Epithelial cell of proximal tubule (primary cell): ENCODE measurements around the gene PATJ. TPM values are rescaled to one million over a fixed set of nuclear protein-coding genes. Genes with fewer than 3 reads are reported as not detected.
A peak's percentile ranks its signal among the peaks of the same experiment; 100 is the strongest.

Source experiments
- DNase-seq: peaks from one replicate; pipeline ENCODE4 v3.0.0-alpha.2; 2011; ENCODE audit warnings: low read depth
- H3K4me3 ChIP-seq: 2 replicates; pipeline ENCODE4 v1.5.1; 2011; ENCODE audit warnings: low read depth, mild to moderate bottlenecking, low read length
- CTCF ChIP-seq: conservative IDR thresholded peaks from 2 replicates; pipeline ENCODE4 v1.5.1; 2012; ENCODE audit warnings: low read depth, mild to moderate bottlenecking, low read length
- total RNA-seq: library from RNA; depleted of rRNA; stranded (reverse); fragments of >200 nt; gene quantifications from 2 replicates; pipeline ENCODE4 v1.2.3, GENCODE V29; 2015

The PATJ gene
- total RNA-seq, 1 donor from 2014 or later, result 42.1 TPM

GRCh38 chr1:62024690-62025089 is 282.4 kb downstream of the PATJ start:
- TF ChIP-seq CTCF, result no peak
- no peak for DNase-seq
- no peak overlapping the region for H3K4me3 ChIP-seq

GRCh38 chr1:62025154-62025553 is 282.9 kb downstream of the PATJ start:
- H3K4me3 ChIP-seq, result no peak overlapping the region
- no peak for DNase-seq
- TF ChIP-seq CTCF, result no peak

GRCh38 chr1:62025892-62026291 is 283.6 kb downstream of the PATJ start:
- TF ChIP-seq CTCF, result no peak
- no peak overlapping the region for H3K4me3 ChIP-seq
- DNase-seq, result no peak

- DNase-seq, result no peak
- H3K4me3 ChIP-seq, result no peak overlapping the region
- TF ChIP-seq CTCF, result no peak
These were observed 287.4 kb downstream of the PATJ start for GRCh38 chr1:62029704-62030103.

GRCh38 chr1:62034790-62035189 is 292.5 kb downstream of the PATJ start:
- TF ChIP-seq CTCF, result no peak
- DNase-seq, result no peak
- H3K4me3 ChIP-seq, result no peak overlapping the region

GRCh38 chr1:62037274-62037673 is 295.0 kb downstream of the PATJ start:
- no peak overlapping the region for H3K4me3 ChIP-seq
- DNase-seq, result no peak
- no peak for TF ChIP-seq CTCF

GRCh38 chr1:62038594-62039284 is 296.5 kb downstream of the PATJ start:
- DNase-seq, result no peak
- no peak overlapping the region for H3K4me3 ChIP-seq
- peak; percentile 26 for TF ChIP-seq CTCF
